Left renal pelvis (tissue), 4 donors: ENCODE data around the gene C19orf38. TPM values are rescaled to one million over a fixed set of nuclear protein-coding genes. Genes with fewer than 3 reads are reported as not detected.
"Not testable (repeated sequence)": the region's sequence is repeated elsewhere in the genome, so short reads cannot be mapped to it uniquely, and the experiment has no call there.

Experiments
- DNase-seq, 4 donors: peaks; one replicate each; pipeline ENCODE4 v3.0.0-alpha.2; 2013; ENCODE audit warnings: low read depth in 4 of 4, low spot score in 3 of 4
- polyA plus RNA-seq, 4 donors: library from polyadenylated mRNA; unstranded; fragments of 120-200 nt; gene quantifications; one replicate each; pipeline ENCODE4 v1.2.1, GENCODE V29; 2013; ENCODE audit not compliant: insufficient read length in 4 of 4

The C19orf38 gene
- polyA plus RNA-seq, 4 donors: 1.9 to 4.7 (median 2.2) TPM

GRCh38 chr19:10820173-10820572 lies 28.0 kb upstream of the C19orf38 start:
- DNase-seq: no peak

- DNase-seq: no peak
Measured at GRCh38 chr19:10823690-10824089, 24.5 kb upstream of the C19orf38 start.

GRCh38 chr19:10826231-10826630 lies 22.0 kb upstream of the C19orf38 start:
- no peak for DNase-seq

GRCh38 chr19:10826846-10827245 lies 21.4 kb upstream of the C19orf38 start:
- no peak for DNase-seq

GRCh38 chr19:10828981-10829821 lies 19.0 kb upstream of the C19orf38 start:
- DNase-seq: no peak

- no peak for DNase-seq
Measured at GRCh38 chr19:10829967-10830366, 18.2 kb upstream of the C19orf38 start.

GRCh38 chr19:10830370-10830769 lies 17.8 kb upstream of the C19orf38 start:
- DNase-seq: no peak

GRCh38 chr19:10830931-10831779 lies 17.1 kb upstream of the C19orf38 start:
- no peak for DNase-seq

GRCh38 chr19:10831987-10832938 lies 16.0 kb upstream of the C19orf38 start:
- DNase-seq: no peak

- DNase-seq: no peak
Measured at GRCh38 chr19:10832939-10833296, 15.3 kb upstream of the C19orf38 start.

GRCh38 chr19:10835089-10835753 lies 13.0 kb upstream of the C19orf38 start:
- DNase-seq: no peak

GRCh38 chr19:10835754-10836478 lies 12.3 kb upstream of the C19orf38 start, which contains the start of gene TMED1:
TSS of gene TMED1 (minus strand) at chr19:10836212. CDS start at chr19:10836191, 21 bp downstream.
- peak; percentile 92 to 99 (median 97) for DNase-seq

GRCh38 chr19:10836479-10837330 lies 11.5 kb upstream of the C19orf38 start:
- no peak for DNase-seq

- not testable (repeated sequence) for DNase-seq
Measured at GRCh38 chr19:10837649-10838048, 10.6 kb upstream of the C19orf38 start.

GRCh38 chr19:10838377-10838776 lies 9.8 kb upstream of the C19orf38 start:
- no peak for DNase-seq

GRCh38 chr19:10839114-10840050 lies 8.8 kb upstream of the C19orf38 start:
- no peak for DNase-seq

GRCh38 chr19:10842788-10843187 lies 5.4 kb upstream of the C19orf38 start:
- DNase-seq: no peak
